Skeletal muscle tissue (tissue), 4 donors: ENCODE results near the gene PITPNC1. TPM values are rescaled to one million over a fixed set of nuclear protein-coding genes. Genes with fewer than 3 reads are reported as not detected.

ENCODE experiments used
- H3K27ac ChIP-seq: one replicate; pipeline ENCODE4 v1.7.0; 2013; ENCODE audit warnings: mild to moderate bottlenecking, low read depth, low read length, inconsistent platforms
- H3K27me3 ChIP-seq, 3 donors: one replicate each; pipeline ENCODE4 v1.7.0; 2013; ENCODE audit warnings: low read length in 3 of 3; ENCODE audit not compliant: control insufficient read depth in 3 of 3, insufficient read depth in 3 of 3
- H3K36me3 ChIP-seq, 3 donors: one replicate each; pipeline ENCODE4 v1.7.0; 2013; ENCODE audit warnings: low read length in 3 of 3; ENCODE audit not compliant: control insufficient read depth in 3 of 3, insufficient read depth in 3 of 3
- H3K4me1 ChIP-seq, 3 donors: one replicate each; pipeline ENCODE4 v1.7.0; 2013; ENCODE audit warnings: low read length in 3 of 3, mild to moderate bottlenecking in 3 of 3; ENCODE audit not compliant: control insufficient read depth in 3 of 3, insufficient read depth in 3 of 3
- H3K4me3 ChIP-seq, 3 donors: one replicate each; pipeline ENCODE4 v1.7.0; 2013; ENCODE audit warnings: low read length in 3 of 3
- H3K9ac ChIP-seq, 3 donors: one replicate each; pipeline ENCODE4 v1.7.0; 2013; ENCODE audit warnings: low read length in 3 of 3, mild to moderate bottlenecking in 3 of 3, moderate library complexity in 2 of 3, low read depth in 1 of 3
- H3K9me3 ChIP-seq, 3 donors: one replicate each; pipeline ENCODE4 v1.7.0; 2013; ENCODE audit warnings: low read length in 3 of 3; ENCODE audit not compliant: control insufficient read depth in 3 of 3
- total RNA-seq: library from RNA; depleted of rRNA; stranded (reverse); fragments of >200 nt; gene quantifications from one replicate; pipeline ENCODE4 v1.2.3, GENCODE V29; 2014
- donor health status: Osteomylitis.

The PITPNC1 gene
- total RNA-seq, 1 donor from 2014 or later = 9.4 TPM

- H3K9me3 ChIP-seq = no peaks in the 10 kb centered on the region
- no peak overlapping the region for H3K27ac ChIP-seq
- no peak overlapping the region for H3K4me3 ChIP-seq
- no peak overlapping the region for H3K9ac ChIP-seq
- peaks cover 0 to 3% (median 0%) of the 10 kb centered on the region in 3 donors for H3K36me3 ChIP-seq
- peaks cover 0 to 10% (median 2%) of the 10 kb centered on the region in 3 donors for H3K4me1 ChIP-seq
- no peaks in the 10 kb centered on the region for H3K27me3 ChIP-seq
These were observed 295.7 kb downstream of the PITPNC1 start for GRCh38 chr17:67672592-67673335.

GRCh38 chr17:67675481-67675880 is 298.4 kb downstream of the PITPNC1 start:
- no peaks in the 10 kb centered on the region for H3K27me3 ChIP-seq
- no peaks in the 10 kb centered on the region for H3K9me3 ChIP-seq
- no peaks in the 10 kb centered on the region for H3K36me3 ChIP-seq
- no peak overlapping the region for H3K27ac ChIP-seq
- H3K4me1 ChIP-seq = peaks cover 0 to 10% (median 2%) of the 10 kb centered on the region in 3 donors
- no peak overlapping the region for H3K4me3 ChIP-seq
- H3K9ac ChIP-seq = no peak overlapping the region

DNA sequence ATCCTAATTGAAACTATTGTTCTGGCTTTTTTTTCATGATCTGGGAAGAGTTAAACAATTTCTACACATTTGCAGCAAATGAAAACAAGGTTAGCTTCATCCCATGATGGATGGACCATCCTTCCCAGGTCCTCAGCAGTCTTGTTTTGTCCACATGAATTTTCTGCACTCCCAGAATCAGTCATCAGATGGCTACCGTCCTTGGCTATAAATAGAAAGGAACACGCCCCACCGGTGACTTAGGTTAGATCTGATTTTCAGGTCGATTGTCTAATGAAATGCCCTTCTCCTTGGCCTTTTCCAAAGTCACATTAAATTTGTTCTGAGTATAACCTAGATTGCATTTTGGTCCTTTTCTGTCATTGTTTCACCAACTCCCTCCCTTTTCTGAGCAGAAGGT is 299.2 kb downstream of the PITPNC1 start:
- peaks cover 0 to 9% (median 2%) of the 10 kb centered on the region in 3 donors for H3K4me1 ChIP-seq
- H3K9me3 ChIP-seq = no peaks in the 10 kb centered on the region
- no peak overlapping the region for H3K9ac ChIP-seq
- no peaks in the 10 kb centered on the region for H3K27me3 ChIP-seq
- no peak overlapping the region for H3K4me3 ChIP-seq
- no peaks in the 10 kb centered on the region for H3K36me3 ChIP-seq
- H3K27ac ChIP-seq = no peak overlapping the region

GRCh38 chr17:67678414-67678813 is 301.3 kb downstream of the PITPNC1 start:
- Histone ChIP-seq H3K9ac (no peak overlapping the region), H3K4me3 (no peak overlapping the region), H3K36me3 (no peaks in the 10 kb centered on the region), H3K27me3 (no peaks in the 10 kb centered on the region), H3K9me3 (no peaks in the 10 kb centered on the region), H3K27ac (no peak overlapping the region), H3K4me1 (peaks cover 0 to 6% (median 0%) of the 10 kb centered on the region in 3 donors)

- H3K36me3 ChIP-seq = no peaks in the 10 kb centered on the region
- H3K27me3 ChIP-seq = no peaks in the 10 kb centered on the region
- H3K4me1 ChIP-seq = peaks cover 0 to 6% (median 0%) of the 10 kb centered on the region in 3 donors
- no peak overlapping the region for H3K4me3 ChIP-seq
- H3K9me3 ChIP-seq = no peaks in the 10 kb centered on the region
- no peak overlapping the region for H3K9ac ChIP-seq
- no peak overlapping the region for H3K27ac ChIP-seq
These were observed 302.1 kb downstream of the PITPNC1 start for GRCh38 chr17:67679225-67679624.

- no peaks in the 10 kb centered on the region for H3K36me3 ChIP-seq
- no peaks in the 10 kb centered on the region for H3K9me3 ChIP-seq
- no peak overlapping the region for H3K9ac ChIP-seq
- no peaks in the 10 kb centered on the region for H3K27me3 ChIP-seq
- H3K4me1 ChIP-seq = peaks cover 0 to 6% (median 0%) of the 10 kb centered on the region in 3 donors
- no peak overlapping the region for H3K27ac ChIP-seq
- H3K4me3 ChIP-seq = no peak overlapping the region
These were observed 302.6 kb downstream of the PITPNC1 start for GRCh38 chr17:67679721-67680120.

- no peaks in the 10 kb centered on the region for H3K27me3 ChIP-seq
- H3K9ac ChIP-seq = no peak overlapping the region
- H3K27ac ChIP-seq = no peak overlapping the region
- no peaks in the 10 kb centered on the region for H3K36me3 ChIP-seq
- H3K9me3 ChIP-seq = no peaks in the 10 kb centered on the region
- peaks cover 0 to 6% (median 0%) of the 10 kb centered on the region in 3 donors for H3K4me1 ChIP-seq
- H3K4me3 ChIP-seq = no peak overlapping the region
These were observed 303.6 kb downstream of the PITPNC1 start for GRCh38 chr17:67680445-67681224.

- H3K36me3 ChIP-seq = no peaks in the 10 kb centered on the region
- H3K9ac ChIP-seq = no peak overlapping the region
- no peaks in the 10 kb centered on the region for H3K27me3 ChIP-seq
- H3K9me3 ChIP-seq = no peaks in the 10 kb centered on the region
- H3K4me3 ChIP-seq = no peak overlapping the region
- no peaks in the 10 kb centered on the region for H3K4me1 ChIP-seq
- H3K27ac ChIP-seq = no peak overlapping the region
These were observed 305.1 kb downstream of the PITPNC1 start for GRCh38 chr17:67682196-67682595.

- H3K9me3 ChIP-seq = no peaks in the 10 kb centered on the region
- no peaks in the 10 kb centered on the region for H3K4me1 ChIP-seq
- H3K9ac ChIP-seq = no peak overlapping the region
- H3K27ac ChIP-seq = no peak overlapping the region
- no peak overlapping the region for H3K4me3 ChIP-seq
- no peaks in the 10 kb centered on the region for H3K27me3 ChIP-seq
- H3K36me3 ChIP-seq = no peaks in the 10 kb centered on the region
These were observed 308.3 kb downstream of the PITPNC1 start for GRCh38 chr17:67685351-67685750.

DNA sequence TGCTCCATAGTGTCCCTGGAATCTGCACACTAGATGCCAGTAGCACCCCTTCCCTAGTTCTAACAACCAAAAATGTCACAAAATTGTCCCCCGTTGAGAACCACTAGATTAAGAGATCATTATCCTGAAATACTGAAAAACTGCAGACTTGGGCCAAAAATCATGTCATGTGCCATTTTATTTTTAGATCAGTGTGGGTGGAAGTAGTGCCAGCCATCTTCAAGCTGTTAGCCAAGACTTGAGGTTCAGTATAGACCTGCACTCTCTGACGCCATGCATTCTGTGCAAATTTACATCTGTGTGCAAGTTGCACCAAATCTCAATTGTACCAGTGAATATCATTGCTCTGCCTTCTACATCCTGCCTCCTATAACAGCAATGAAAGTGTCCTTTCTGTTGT is 309.2 kb downstream of the PITPNC1 start:
- H3K27me3 ChIP-seq = no peaks in the 10 kb centered on the region
- no peak overlapping the region for H3K4me3 ChIP-seq
- H3K4me1 ChIP-seq = no peaks in the 10 kb centered on the region
- H3K27ac ChIP-seq = no peak overlapping the region
- no peaks in the 10 kb centered on the region for H3K36me3 ChIP-seq
- no peak overlapping the region for H3K9ac ChIP-seq
- no peaks in the 10 kb centered on the region for H3K9me3 ChIP-seq
